ENCODE data around the gene LAMTOR2. TPM values are rescaled to one million over a fixed set of nuclear protein-coding genes. Genes with fewer than 3 reads are reported as not detected.

LAMTOR2 gene
- total RNA-seq, 4 donors from 2014 or later = 17.3 to 97.6 (median 38.1) TPM

GRCh38 chr1:156052862-156053767 is 1.5 kb upstream of the LAMTOR2 start:
- H3K27ac ChIP-seq = peak overlapping the region; percentile 93
- TF ChIP-seq CTCF (IDR thresholded peaks at IDR 0.05) = peak in 2 of 4 experiments; percentile 3 to 21
- peak in 1 of 2 donors; percentile 22 for TF ChIP-seq POLR2A (IDR thresholded peaks at IDR 0.05)
- intact Hi-C loops (cut with DNase I; ENCODE audit: low total_unique reads) = no loop called here
- no peaks in the 10 kb centered on the region for H3K27me3 ChIP-seq
- peak overlapping the region; percentile 54 to 93 for H3K4me3 ChIP-seq
- H3K9me3 ChIP-seq = no peaks in the 10 kb centered on the region
- no peaks in the 10 kb centered on the region for H3K36me3 ChIP-seq
- no peaks in the 10 kb centered on the region for H3K4me1 ChIP-seq
- DNase-seq = peak; percentile 66 to 71

- peak in 3 of 4 experiments; percentile 41 to 78 (median 54) for TF ChIP-seq CTCF (IDR thresholded peaks at IDR 0.05)
- TF ChIP-seq POLR2A (IDR thresholded peaks at IDR 0.05) = peak in 1 of 2 donors; percentile 51
These were observed 648 bp upstream of the LAMTOR2 start, which contains the start of gene UBQLN4 for GRCh38 chr1:156053768-156054499. UBQLN4 (minus strand) TSS chr1:156053798; CDS start chr1:156053701, 97 bp downstream.

GRCh38 chr1:156055281-156056048 is 883 bp downstream of the LAMTOR2 start:
- Histone ChIP-seq H3K36me3 (no peaks in the 10 kb centered on the region), H3K27me3 (no peaks in the 10 kb centered on the region), H3K4me1 (no peaks in the 10 kb centered on the region), H3K9me3 (no peaks in the 10 kb centered on the region), H3K27ac (peak overlapping the region; percentile 93), H3K4me3 (peak overlapping the region; percentile 54 to 93)
- no peak for DNase-seq
- intact Hi-C loops (cut with DNase I; ENCODE audit: low total_unique reads) = no loop called here
- no peak for TF ChIP-seq CTCF (IDR thresholded peaks at IDR 0.05)
- no peak for TF ChIP-seq POLR2A (IDR thresholded peaks at IDR 0.05)

More at GRCh38 chr1:156053768-156054499, 648 bp upstream of the LAMTOR2 start, which contains the start of gene UBQLN4:
- no peaks in the 10 kb centered on the region for H3K9me3 ChIP-seq
- H3K27me3 ChIP-seq = no peaks in the 10 kb centered on the region
- peak within 1 kb of the TSS; percentile 54 to 93 for H3K4me3 ChIP-seq
- intact Hi-C loops (cut with DNase I; ENCODE audit: low total_unique reads) = no loop called here
- peak; percentile 86 to 90 for DNase-seq
- H3K36me3 ChIP-seq = no peaks in the 10 kb centered on the region
- H3K27ac ChIP-seq = peak within 1 kb of the TSS; percentile 93
- H3K4me1 ChIP-seq = no peaks in the 10 kb centered on the region

- H3K27ac ChIP-seq = no peak overlapping the region
- H3K36me3 ChIP-seq = no peaks in the 10 kb centered on the region
- no peak for TF ChIP-seq POLR2A (IDR thresholded peaks at IDR 0.05)
- no peak for TF ChIP-seq CTCF (IDR thresholded peaks at IDR 0.05)
- no peak overlapping the region for H3K4me3 ChIP-seq
- intact Hi-C loops (cut with DNase I; ENCODE audit: low total_unique reads) = no loop called here
- H3K4me1 ChIP-seq = no peaks in the 10 kb centered on the region
- DNase-seq = no peak
- H3K27me3 ChIP-seq = no peaks in the 10 kb centered on the region
- H3K9me3 ChIP-seq = no peaks in the 10 kb centered on the region
These were observed 1.8 kb downstream of the LAMTOR2 start for GRCh38 chr1:156056326-156056849.

Measured in uterus (tissue), 4 donors.